Hepatocyte (in vitro differentiated cells): ENCODE results near the gene MOB2. TPM values are rescaled to one million over a fixed set of nuclear protein-coding genes. Genes with fewer than 3 reads are reported as not detected.
A peak's percentile ranks its signal among the peaks of the same experiment; 100 is the strongest.

Source experiments
- DNase-seq: peaks from one replicate; pipeline ENCODE4 v3.0.0-alpha.2; 2016; ENCODE audit warnings: low spot score
- H2AFZ ChIP-seq: fragments of 200-600 bp; sonication (generic); 2 replicates; pipeline ENCODE4 v1.6.0; 2016; ENCODE audit warnings: antibody characterized with exemption, mild to moderate bottlenecking
- H3K27ac ChIP-seq: fragments of 200-600 bp; sonication (generic); 2 replicates; pipeline ENCODE4 v1.5.1; 2016; ENCODE audit warnings: mild to moderate bottlenecking
- H3K27me3 ChIP-seq: fragments of 200-600 bp; sonication (generic); 2 replicates; pipeline ENCODE4 v1.6.1; 2016
- H3K36me3 ChIP-seq: fragments of 200-600 bp; sonication (generic); replicated peaks from 2 replicates; pipeline ENCODE4 v1.5.1; 2016; ENCODE audit warnings: low read depth; ENCODE audit not compliant: insufficient read depth
- H3K4me1 ChIP-seq: fragments of 200-600 bp; sonication (generic); 2 replicates; pipeline ENCODE4 v1.5.1; 2016; ENCODE audit warnings: mild to moderate bottlenecking, moderate library complexity; ENCODE audit not compliant: insufficient read depth
- H3K4me2 ChIP-seq: fragments of 200-600 bp; sonication (generic); 2 replicates; pipeline ENCODE4 v1.6.0; 2016
- H3K4me3 ChIP-seq: fragments of 200-600 bp; sonication (generic); 2 replicates; pipeline ENCODE4 v1.5.1; 2016; ENCODE audit warnings: mild to moderate bottlenecking
- H3K79me2 ChIP-seq: fragments of 200-600 bp; sonication (generic); 2 replicates; pipeline ENCODE4 v1.6.0; 2017; ENCODE audit warnings: mild to moderate bottlenecking
- H3K9me2 ChIP-seq: fragments of 200-600 bp; sonication (generic); replicated peaks from 2 replicates; pipeline ENCODE4 v1.6.0; 2017; ENCODE audit warnings: mild to moderate bottlenecking; ENCODE audit not compliant: insufficient read depth
- H3K9me3 ChIP-seq: fragments of 200-600 bp; sonication (generic); 2 replicates; pipeline ENCODE4 v1.5.1; 2016; ENCODE audit warnings: low read depth, mild to moderate bottlenecking
- H4K20me1 ChIP-seq: fragments of 200-600 bp; sonication (generic); 2 replicates; pipeline ENCODE4 v1.6.0; 2016; ENCODE audit warnings: mild to moderate bottlenecking; ENCODE audit not compliant: insufficient read depth, poor library complexity, severe bottlenecking
- CTCF ChIP-seq: fragments of 200-600 bp; sonication (generic); IDR thresholded peaks from 2 replicates; pipeline ENCODE4 v1.5.1; 2016; ENCODE audit warnings: antibody characterized with exemption, mild to moderate bottlenecking; ENCODE audit not compliant: poor library complexity
- EZH2 ChIP-seq: fragments of 200-600 bp; sonication (generic); IDR thresholded peaks from 2 replicates; pipeline ENCODE4 v1.6.1; 2016; ENCODE audit warnings: antibody characterized with exemption, mild to moderate bottlenecking, borderline replicate concordance
- EZH2phosphoT487 ChIP-seq: fragments of 200-600 bp; sonication (generic); IDR thresholded peaks from one replicate; pipeline ENCODE4 v1.6.1; 2018; ENCODE audit warnings: antibody characterized with exemption, mild to moderate bottlenecking, low read depth, moderate library complexity; ENCODE audit not compliant: unreplicated experiment, severe bottlenecking
- WGBS: methylation state at CpG from one replicate; pipeline ENCODE4 v1.1.6; 2016; ENCODE audit warnings: low lambda C conversion rate; ENCODE audit errors: missing lambda C conversion rate; 5-methylcytosine and 5-hydroxymethylcytosine counted together
- polyA plus RNA-seq: library from polyadenylated mRNA; unstranded; fragments of >200 nt; fragmentation: Nextera tagmentation; extraction: Ambion mirVana; gene quantifications from 2 replicates; pipeline ENCODE4 v1.2.1, GENCODE V29; 2016
- total RNA-seq: library from RNA; depleted of rRNA; stranded (reverse); fragments of >200 nt; gene quantifications from 2 replicates; pipeline ENCODE4 v1.2.3, GENCODE V29; 2014

MOB2 gene
- total and polyA plus RNA-seq, 2 experiments from 2014 or later, result 12.5 to 48.2 TPM

- H3K4me3 ChIP-seq, result no peak overlapping the region
Measured at GRCh38 chr11:1438261-1438966, 48.2 kb downstream of the MOB2 start.

GRCh38 chr11:1437500-1437899, 49.1 kb downstream of the MOB2 start:
- Histone ChIP-seq H3K4me1 (peaks cover 29% of the 10 kb centered on the region), H3K27ac (peak overlapping the region; percentile 83), H3K9me2 (no peaks in the 10 kb centered on the region), H3K4me3 (no peak overlapping the region), H2AFZ (no peak overlapping the region), H3K36me3 (no peaks in the 10 kb centered on the region), H3K9me3 (no peaks in the 10 kb centered on the region), H4K20me1 (no peaks in the 10 kb centered on the region), H3K79me2 (no peaks in the 10 kb centered on the region), H3K4me2 (peak overlapping the region; percentile 65), H3K27me3 (no peaks in the 10 kb centered on the region)
- peak; percentile 93 for DNase-seq
- TF ChIP-seq CTCF (no peak), EZH2 (no peak), EZH2phosphoT487 (no peak)
- 34% methylated on average over 3 of the region's 6 CpGs for WGBS

More at GRCh38 chr11:1438261-1438966, 48.2 kb downstream of the MOB2 start:
- H3K4me2 ChIP-seq, result peak overlapping the region; percentile 65
- no peaks in the 10 kb centered on the region for H3K9me2 ChIP-seq
- no peaks in the 10 kb centered on the region for H4K20me1 ChIP-seq
- H3K4me1 ChIP-seq, result peaks cover 29% of the 10 kb centered on the region
- H3K27me3 ChIP-seq, result no peaks in the 10 kb centered on the region
- no peaks in the 10 kb centered on the region for H3K9me3 ChIP-seq
- 77% methylated on average over 19 of the region's 19 CpGs for WGBS
- no peaks in the 10 kb centered on the region for H3K36me3 ChIP-seq
- H2AFZ ChIP-seq, result no peak overlapping the region
- TF ChIP-seq EZH2 (no peak), CTCF (no peak), EZH2phosphoT487 (no peak)
- peak overlapping the region; percentile 83 for H3K27ac ChIP-seq
- H3K79me2 ChIP-seq, result no peaks in the 10 kb centered on the region
- no peak for DNase-seq

- H3K4me1 ChIP-seq, result peaks cover 29% of the 10 kb centered on the region
- H3K4me2 ChIP-seq, result peak overlapping the region; percentile 65
- no peaks in the 10 kb centered on the region for H4K20me1 ChIP-seq
- no peak for DNase-seq
- H2AFZ ChIP-seq, result no peak overlapping the region
- peak overlapping the region; percentile 78 for H3K27ac ChIP-seq
- H3K79me2 ChIP-seq, result no peaks in the 10 kb centered on the region
- no peak overlapping the region for H3K4me3 ChIP-seq
- WGBS, result 39% methylated on average over 13 of the region's 13 CpGs
- no peaks in the 10 kb centered on the region for H3K9me3 ChIP-seq
- no peaks in the 10 kb centered on the region for H3K9me2 ChIP-seq
- TF ChIP-seq EZH2phosphoT487 (no peak), EZH2 (no peak), CTCF (no peak)
- no peaks in the 10 kb centered on the region for H3K36me3 ChIP-seq
- no peaks in the 10 kb centered on the region for H3K27me3 ChIP-seq
Measured at GRCh38 chr11:1436468-1437039, 50.0 kb downstream of the MOB2 start.
